Lower leg skin (tissue), 3 donors: ENCODE data around the gene COG5.

Experiments used
- CTCF ChIP-seq, 3 donors: fragments of 450-650 bp; IDR thresholded peaks; one replicate each; pipeline ENCODE4 v1.5.1; 2016; ENCODE audit warnings: antibody characterized with exemption in 3 of 3, mild to moderate bottlenecking in 3 of 3, moderate library complexity in 2 of 3
- POLR2A ChIP-seq, 2 donors: fragments of 450-650 bp; IDR thresholded peaks; one replicate each; pipeline ENCODE4 v1.6.1; 2016 to 2017; ENCODE audit warnings: antibody characterized with exemption in 2 of 2, mild to moderate bottlenecking in 1 of 2, moderate library complexity in 1 of 2

DNA sequence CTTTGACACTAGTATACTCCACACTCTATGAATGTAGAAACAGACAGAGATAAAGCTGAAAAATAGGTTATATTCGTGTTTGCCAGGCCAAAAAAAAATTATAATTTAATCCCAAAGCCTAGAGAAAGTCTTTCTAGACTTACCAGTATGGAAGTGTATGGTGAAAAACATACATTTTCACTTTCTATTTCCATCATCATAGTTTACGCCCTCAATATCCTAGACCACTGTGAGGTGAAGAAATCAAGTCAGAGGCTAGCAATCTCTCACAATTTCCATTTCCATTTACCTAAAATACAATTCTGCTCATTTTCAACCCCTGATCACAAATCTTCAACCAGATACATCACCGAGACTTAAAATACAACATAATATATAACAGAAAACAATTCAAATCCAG, 77.7 kb downstream of the COG5 start:
- TF ChIP-seq POLR2A (IDR thresholded peaks at IDR 0.05) (no peak), CTCF (IDR thresholded peaks at IDR 0.05) (no peak)
